CD14-positive monocyte (primary cell): ENCODE data around the gene MAP1LC3A. TPM values are rescaled to one million over a fixed set of nuclear protein-coding genes. Genes with fewer than 3 reads are reported as not detected.

ENCODE experiments used
- DNase-seq, 3 donors: peaks; one replicate each; pipeline ENCODE4 v3.0.0-alpha.2; 2011 to 2022
- H2AFZ ChIP-seq: 2 replicates; pipeline ENCODE4 v1.6.0; 2012; ENCODE audit warnings: mild to moderate bottlenecking, low read depth, low read length, inconsistent platforms; ENCODE audit not compliant: insufficient read depth, poor library complexity, severe bottlenecking
- H3K27ac ChIP-seq, 2 donors: 1 replicate in 1 of 2; 2 replicates in 1 of 2; pipeline ENCODE4 v1.5.1; 2012 to 2013; ENCODE audit warnings: low read length in 2 of 2, control low read depth in 1 of 2, inconsistent platforms in 1 of 2, low read depth in 1 of 2, mild to moderate bottlenecking in 1 of 2
- H3K27me3 ChIP-seq, 2 donors: one replicate each; pipeline versions ENCODE4 v1.6.0 to v1.6.1; 2011 to 2013; ENCODE audit warnings: low read length in 2 of 2; ENCODE audit not compliant: control insufficient read depth in 2 of 2, insufficient read depth in 2 of 2
- H3K36me3 ChIP-seq, 2 donors: replicated peaks in 1 of 2; 1 replicate in 1 of 2; 2 replicates in 1 of 2; pipeline versions ENCODE4 v1.5.1 to v1.6.1; 2012 to 2013; ENCODE audit warnings: low read length in 2 of 2, control low read depth in 1 of 2, inconsistent platforms in 1 of 2, mild to moderate bottlenecking in 1 of 2; ENCODE audit not compliant: insufficient read depth in 2 of 2, control insufficient read depth in 1 of 2
- H3K4me1 ChIP-seq, 2 donors: 1 replicate in 1 of 2; 2 replicates in 1 of 2; pipeline versions ENCODE4 v1.5.1 to v1.6.1; 2012 to 2013; ENCODE audit warnings: low read length in 2 of 2, control low read depth in 1 of 2, inconsistent platforms in 1 of 2, mild to moderate bottlenecking in 1 of 2, moderate library complexity in 1 of 2; ENCODE audit not compliant: insufficient read depth in 2 of 2, control insufficient read depth in 1 of 2
- H3K4me2 ChIP-seq: replicated peaks from 2 replicates; pipeline ENCODE3; 2012; ENCODE audit warnings: low read length, moderate library complexity, mild to moderate bottlenecking; ENCODE audit not compliant: poor library complexity, severe bottlenecking; ENCODE audit errors: extremely low read depth
- H3K4me3 ChIP-seq, 3 experiments: fragments of 200-600 bp in 1 of 3; sonication (generic) in 1 of 3; replicated peaks in 1 of 3; 1 replicate in 2 of 3; 2 replicates in 1 of 3; pipeline ENCODE4 v1.5.1; 2011 to 2013; ENCODE audit warnings: low read length in 3 of 3, mild to moderate bottlenecking in 3 of 3, control low read depth in 2 of 3, low read depth in 2 of 3, inconsistent platforms in 1 of 3, moderate library complexity in 1 of 3
- H3K79me2 ChIP-seq: 2 replicates; pipeline ENCODE4 v1.6.0; 2012; ENCODE audit warnings: mild to moderate bottlenecking, control low read depth, inconsistent platforms, low read length, moderate library complexity; ENCODE audit not compliant: insufficient read depth
- H3K9ac ChIP-seq: 2 replicates; pipeline ENCODE4 v1.6.0; 2017; ENCODE audit warnings: low read length, mild to moderate bottlenecking; ENCODE audit not compliant: insufficient read depth, poor library complexity, severe bottlenecking
- H3K9me3 ChIP-seq, 2 donors: replicated peaks in 1 of 2; 1 replicate in 1 of 2; 2 replicates in 1 of 2; pipeline versions ENCODE4 v1.5.1 to v1.6.1; 2012 to 2013; ENCODE audit warnings: low read length in 2 of 2, control low read depth in 1 of 2; ENCODE audit not compliant: control insufficient read depth in 1 of 2, insufficient read depth in 1 of 2
- H4K20me1 ChIP-seq: 2 replicates; pipeline ENCODE4 v1.6.0; 2012; ENCODE audit warnings: mild to moderate bottlenecking, low read length, control low read depth, moderate library complexity; ENCODE audit not compliant: insufficient read depth
- H3K27ac Mint-ChIP-seq, 7 donors: one replicate each; pipeline ENCODE4 v1.8.0; 2020; ENCODE audit warnings: mild to moderate bottlenecking in 7 of 7, mixed read lengths in 7 of 7, moderate library complexity in 6 of 7, inconsistent platforms in 2 of 7
- H3K27me3 Mint-ChIP-seq, 3 donors: one replicate each; pipeline ENCODE4 v1.8.0; 2021 to 2022; ENCODE audit warnings: low read depth in 3 of 3, mild to moderate bottlenecking in 3 of 3, mixed read lengths in 3 of 3, moderate library complexity in 3 of 3, inconsistent platforms in 1 of 3
- H3K36me3 Mint-ChIP-seq, 2 donors: one replicate each; pipeline ENCODE4 v1.8.0; 2020; ENCODE audit warnings: mixed read lengths in 2 of 2, inconsistent platforms in 1 of 2, mild to moderate bottlenecking in 1 of 2
- H3K4me1 Mint-ChIP-seq: one replicate; pipeline ENCODE4 v1.8.0; 2020; ENCODE audit warnings: mild to moderate bottlenecking, mixed read lengths
- H3K4me3 Mint-ChIP-seq, 2 donors: one replicate each; pipeline ENCODE4 v1.8.0; 2020; ENCODE audit warnings: mild to moderate bottlenecking in 2 of 2, mixed read lengths in 2 of 2, moderate library complexity in 1 of 2
- H3K9me3 Mint-ChIP-seq, 7 donors: one replicate each; pipeline ENCODE4 v1.8.0; 2020 to 2022; ENCODE audit warnings: mixed read lengths in 7 of 7, mild to moderate bottlenecking in 6 of 7, moderate library complexity in 6 of 7, inconsistent platforms in 2 of 7
- WGBS: methylation state at CpG from one replicate; pipeline ENCODE4 v1.1.5; 2013; ENCODE audit warnings: missing lambda C conversion rate; ENCODE audit not compliant: insufficient coverage; 5-methylcytosine and 5-hydroxymethylcytosine counted together
- intact Hi-C, 2 donors: fragments of 100-400 bp; cut with micrococcal nuclease; formaldehyde crosslinking; loops; one replicate each; pipeline versions ENCODE4 v1.15.0 to v1.15.1; 2023
- polyA plus RNA-seq, 3 donors: library from polyadenylated mRNA; depleted of rRNA in 1 of 3; unstranded in 2 of 3; stranded (reverse) in 1 of 3; fragments of 300-500 nt in 2 of 3; fragments of >200 nt in 1 of 3; fragmentation: Illumina TruSeq in 2 of 3; gene quantifications; 1 replicate in 2 of 3; 2 replicates in 1 of 3; pipeline ENCODE4 v1.2.3, GENCODE V29; 2012 to 2021
- TF ChIP-seq, protein P1 (sequence below): fragments of 200-600 bp; IDR thresholded peaks from one replicate; pipeline ENCODE4 v1.8.0; 2022; ENCODE audit warnings: antibody characterized with exemption, mild to moderate bottlenecking

Gene MAP1LC3A
- polyA plus RNA-seq, 3 donors: 2.5 to 7.7 (median 2.6) TPM

DNA sequence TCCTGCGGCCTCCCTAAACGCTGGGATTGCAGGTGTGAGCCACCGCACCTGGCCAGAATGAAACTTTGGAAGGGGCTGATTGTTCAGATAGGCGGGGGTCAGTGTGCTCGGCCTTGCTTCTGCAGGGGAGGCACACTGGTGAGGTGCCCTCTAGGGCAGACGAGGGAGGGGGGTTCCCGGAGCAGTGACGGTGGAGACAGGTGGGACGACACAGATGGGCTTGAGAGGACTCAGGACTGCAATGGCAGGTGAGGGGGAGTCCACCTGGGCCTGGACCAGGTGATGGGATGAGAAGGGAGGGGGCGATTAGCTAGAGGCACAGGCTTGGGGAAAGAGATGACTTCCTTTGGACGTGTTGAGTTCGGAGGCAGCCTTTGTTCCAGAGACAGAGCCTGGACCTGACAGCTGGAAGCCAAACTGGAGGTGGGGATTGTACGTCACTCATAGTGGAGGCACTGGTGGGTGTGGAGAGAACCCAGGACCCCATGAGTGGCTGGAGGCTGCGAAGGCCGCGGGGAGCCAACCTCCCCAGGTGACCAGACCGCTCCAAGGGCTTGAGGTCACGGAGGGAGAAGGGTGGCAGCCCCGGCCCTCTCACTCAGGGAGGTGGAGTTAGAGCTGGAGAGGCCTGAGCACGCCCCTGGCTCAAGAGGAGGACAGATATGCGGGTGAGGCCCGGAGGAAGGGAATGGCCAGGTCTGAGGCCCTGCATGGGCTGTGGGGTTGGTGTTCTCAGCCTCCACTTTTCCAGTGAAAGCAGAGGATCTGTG, 10.5 kb upstream of the MAP1LC3A start:
- WGBS: 96% methylated on average over 18 of the region's 22 CpGs
- Histone ChIP-seq H3K4me3 (no peak overlapping the region), H3K4me2 (no peak overlapping the region), H3K79me2 (no peaks in the 10 kb centered on the region), H3K27ac (no peak overlapping the region), H3K4me1 (peaks cover 6 to 9% of the 10 kb centered on the region in 2 donors), H3K9ac (no peak overlapping the region), H3K27me3 (peaks cover 0 to 3% of the 10 kb centered on the region in 2 donors), H2AFZ (no peak overlapping the region), H4K20me1 (no peaks in the 10 kb centered on the region), H3K36me3 (no peaks in the 10 kb centered on the region), H3K9me3 (no peaks in the 10 kb centered on the region)
- no peak for DNase-seq
- peak overlapping the region in 1 of 7 donors; percentile 83 for H3K27ac Mint-ChIP-seq
- peaks cover 10 to 21% (median 11%) of the 10 kb centered on the region in 3 donors for H3K27me3 Mint-ChIP-seq
- H3K9me3 Mint-ChIP-seq: peaks cover 0 to 2% (median 0%) of the 10 kb centered on the region in 7 donors
- peaks cover 0 to 2% of the 10 kb centered on the region in 2 donors for H3K36me3 Mint-ChIP-seq
- intact Hi-C loops: no loop called here
- H3K4me1 Mint-ChIP-seq: peaks cover 16% of the 10 kb centered on the region
- H3K4me3 Mint-ChIP-seq: no peak overlapping the region
- TF ChIP-seq, protein P1, sequence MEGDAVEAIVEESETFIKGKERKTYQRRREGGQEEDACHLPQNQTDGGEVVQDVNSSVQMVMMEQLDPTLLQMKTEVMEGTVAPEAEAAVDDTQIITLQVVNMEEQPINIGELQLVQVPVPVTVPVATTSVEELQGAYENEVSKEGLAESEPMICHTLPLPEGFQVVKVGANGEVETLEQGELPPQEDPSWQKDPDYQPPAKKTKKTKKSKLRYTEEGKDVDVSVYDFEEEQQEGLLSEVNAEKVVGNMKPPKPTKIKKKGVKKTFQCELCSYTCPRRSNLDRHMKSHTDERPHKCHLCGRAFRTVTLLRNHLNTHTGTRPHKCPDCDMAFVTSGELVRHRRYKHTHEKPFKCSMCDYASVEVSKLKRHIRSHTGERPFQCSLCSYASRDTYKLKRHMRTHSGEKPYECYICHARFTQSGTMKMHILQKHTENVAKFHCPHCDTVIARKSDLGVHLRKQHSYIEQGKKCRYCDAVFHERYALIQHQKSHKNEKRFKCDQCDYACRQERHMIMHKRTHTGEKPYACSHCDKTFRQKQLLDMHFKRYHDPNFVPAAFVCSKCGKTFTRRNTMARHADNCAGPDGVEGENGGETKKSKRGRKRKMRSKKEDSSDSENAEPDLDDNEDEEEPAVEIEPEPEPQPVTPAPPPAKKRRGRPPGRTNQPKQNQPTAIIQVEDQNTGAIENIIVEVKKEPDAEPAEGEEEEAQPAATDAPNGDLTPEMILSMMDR: no peak

DNA sequence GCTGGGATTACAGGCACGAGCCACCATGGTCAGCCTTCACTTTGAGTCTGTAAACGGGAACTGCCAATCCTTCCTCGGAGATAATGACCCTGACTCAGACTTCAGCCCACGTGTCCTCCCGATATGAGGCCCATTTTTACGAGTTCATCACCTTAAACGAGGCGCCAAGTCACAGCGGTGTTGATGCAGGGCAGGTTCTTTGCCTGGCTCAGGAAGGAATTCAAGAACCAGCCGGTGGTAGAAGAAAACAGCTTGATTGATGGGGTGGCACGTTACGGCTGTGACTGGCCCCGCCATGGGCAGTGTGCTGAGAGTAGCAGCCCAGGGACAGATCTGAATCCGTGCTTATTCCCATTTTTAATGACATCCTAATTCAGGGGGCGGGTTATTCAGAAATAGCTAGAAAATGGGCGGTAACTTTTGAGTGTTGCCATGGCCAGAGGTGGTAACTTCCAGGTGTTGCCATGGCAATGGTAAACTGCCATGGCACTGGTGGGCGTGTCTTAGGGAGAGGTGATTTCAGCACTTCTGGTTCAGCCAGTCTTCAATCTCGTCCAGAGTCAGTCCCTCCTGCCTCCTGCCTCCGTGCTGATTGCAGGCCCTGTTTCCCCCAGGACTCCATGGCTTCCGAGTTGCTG, 9.1 kb upstream of the MAP1LC3A start:
- intact Hi-C loops: no loop called here
- Mint-ChIP-seq H3K27ac (peak overlapping the region in 1 of 7 donors; percentile 54), H3K4me1 (peaks cover 12% of the 10 kb centered on the region), H3K9me3 (peaks cover 0 to 2% (median 0%) of the 10 kb centered on the region in 7 donors), H3K36me3 (no peaks in the 10 kb centered on the region), H3K27me3 (peaks cover 7 to 17% (median 8%) of the 10 kb centered on the region in 3 donors), H3K4me3 (peak overlapping the region in 1 of 2 donors; percentile 51)
- no peak overlapping the region for H3K27ac ChIP-seq
- H3K9ac ChIP-seq: no peak overlapping the region
- WGBS: 53% methylated on average over 16 of the region's 20 CpGs
- peak overlapping the region; percentile 14 for H3K4me2 ChIP-seq
- peak; percentile 27 to 36 (median 35) for DNase-seq
- no peaks in the 10 kb centered on the region for H4K20me1 ChIP-seq
- peaks cover 0 to 3% of the 10 kb centered on the region in 2 donors for H3K27me3 ChIP-seq
- no peak overlapping the region for H2AFZ ChIP-seq
- TF ChIP-seq, protein P1: no peak
- H3K4me1 ChIP-seq: peaks cover 5% of the 10 kb centered on the region in 2 donors
- H3K36me3 ChIP-seq: no peaks in the 10 kb centered on the region
- no peaks in the 10 kb centered on the region for H3K9me3 ChIP-seq
- no peaks in the 10 kb centered on the region for H3K79me2 ChIP-seq
- no peak overlapping the region for H3K4me3 ChIP-seq
